NB4 (cell line): ENCODE results near the gene TRIO.

Source experiments
- MYC ChIP-seq: IDR thresholded peaks from 2 replicates; pipeline ENCODE4 v1.6.1; 2011; ENCODE audit warnings: low read depth, low read length
- POLR2A ChIP-seq: IDR thresholded peaks from 2 replicates; pipeline ENCODE4 v1.6.1; 2011; ENCODE audit warnings: mild to moderate bottlenecking; ENCODE audit not compliant: insufficient read length; ENCODE audit errors: extremely low read depth
- TF ChIP-seq, protein P1 (sequence below): IDR thresholded peaks from one replicate; pipeline ENCODE4 v1.5.1; 2012; ENCODE audit warnings: low read depth, low read length

DNA sequence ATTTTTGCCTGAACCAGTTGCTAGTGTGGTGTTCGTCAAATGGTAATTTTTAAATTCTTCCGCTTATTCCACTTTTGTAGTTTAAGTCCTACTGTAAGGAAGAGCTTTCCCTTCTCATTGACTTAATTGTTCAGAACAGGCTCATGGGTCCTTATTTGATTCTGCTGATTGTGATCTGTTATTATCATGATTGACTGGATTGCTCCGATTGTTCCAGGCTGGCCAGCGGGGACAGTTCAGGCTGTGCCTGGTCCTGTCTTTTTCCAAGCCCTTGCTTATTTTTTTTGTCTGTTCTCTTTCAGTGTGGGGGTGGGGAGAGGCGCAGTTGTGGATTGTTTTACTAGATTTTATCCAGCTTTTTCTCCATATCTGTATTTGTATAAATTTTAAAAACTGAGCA is 52.4 kb downstream of the TRIO start:
- TF ChIP-seq MYC, result no peak
- TF ChIP-seq, protein P1, sequence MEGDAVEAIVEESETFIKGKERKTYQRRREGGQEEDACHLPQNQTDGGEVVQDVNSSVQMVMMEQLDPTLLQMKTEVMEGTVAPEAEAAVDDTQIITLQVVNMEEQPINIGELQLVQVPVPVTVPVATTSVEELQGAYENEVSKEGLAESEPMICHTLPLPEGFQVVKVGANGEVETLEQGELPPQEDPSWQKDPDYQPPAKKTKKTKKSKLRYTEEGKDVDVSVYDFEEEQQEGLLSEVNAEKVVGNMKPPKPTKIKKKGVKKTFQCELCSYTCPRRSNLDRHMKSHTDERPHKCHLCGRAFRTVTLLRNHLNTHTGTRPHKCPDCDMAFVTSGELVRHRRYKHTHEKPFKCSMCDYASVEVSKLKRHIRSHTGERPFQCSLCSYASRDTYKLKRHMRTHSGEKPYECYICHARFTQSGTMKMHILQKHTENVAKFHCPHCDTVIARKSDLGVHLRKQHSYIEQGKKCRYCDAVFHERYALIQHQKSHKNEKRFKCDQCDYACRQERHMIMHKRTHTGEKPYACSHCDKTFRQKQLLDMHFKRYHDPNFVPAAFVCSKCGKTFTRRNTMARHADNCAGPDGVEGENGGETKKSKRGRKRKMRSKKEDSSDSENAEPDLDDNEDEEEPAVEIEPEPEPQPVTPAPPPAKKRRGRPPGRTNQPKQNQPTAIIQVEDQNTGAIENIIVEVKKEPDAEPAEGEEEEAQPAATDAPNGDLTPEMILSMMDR, result no peak
- no peak for TF ChIP-seq POLR2A
